Medulla oblongata (tissue), 1 donor: Measurements from ENCODE around the gene BCAS4.
"Not testable (repeated sequence)": the region's sequence is repeated elsewhere in the genome, so short reads cannot be mapped to it uniquely, and the experiment has no call there.

Source experiments
- DNase-seq: peaks from one replicate; pipeline ENCODE4 v3.0.0-alpha.2; 2015; ENCODE audit errors: extremely low spot score

Gene BCAS4

DNA sequence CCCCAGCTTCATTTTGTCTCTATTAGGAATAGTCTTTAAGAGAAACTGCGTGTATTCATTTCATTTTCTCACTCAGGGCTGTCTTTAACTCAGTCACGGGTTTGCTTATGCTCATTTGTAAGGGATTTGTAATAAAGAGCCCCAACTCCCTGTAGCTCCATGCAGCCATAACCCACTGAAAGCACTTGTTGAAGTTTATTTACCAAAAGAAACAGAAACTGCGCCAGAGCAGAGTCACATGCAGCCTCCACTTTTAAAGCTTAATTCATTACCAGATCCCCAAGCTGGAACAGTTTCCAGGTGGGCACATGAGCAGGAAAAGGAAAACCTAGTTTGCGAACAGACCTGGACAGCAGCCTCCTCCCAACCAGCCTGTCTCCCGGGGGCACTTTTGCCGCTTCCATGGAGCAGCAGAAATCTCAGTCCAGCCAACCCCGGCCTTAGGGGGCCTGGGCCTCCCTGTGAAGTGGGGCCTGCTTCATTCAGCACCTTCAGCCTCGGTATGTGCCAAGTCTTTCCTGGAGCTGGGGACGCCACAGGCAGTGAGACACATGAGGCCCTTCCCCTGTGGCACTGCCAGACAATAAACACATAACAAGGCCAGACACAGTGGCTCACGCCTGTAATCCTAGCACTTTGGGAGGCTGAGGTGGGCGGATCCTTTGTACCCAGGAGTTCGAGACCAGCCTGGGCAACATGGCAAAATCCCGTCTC is 4.5 kb downstream of the BCAS4 start:
- DNase-seq: no peak

GRCh38 chr20:50799890-50800550 is 5.2 kb downstream of the BCAS4 start:
- DNase-seq: no peak

GRCh38 chr20:50800986-50801746 is 6.3 kb downstream of the BCAS4 start:
- DNase-seq: not testable (repeated sequence)

DNA sequence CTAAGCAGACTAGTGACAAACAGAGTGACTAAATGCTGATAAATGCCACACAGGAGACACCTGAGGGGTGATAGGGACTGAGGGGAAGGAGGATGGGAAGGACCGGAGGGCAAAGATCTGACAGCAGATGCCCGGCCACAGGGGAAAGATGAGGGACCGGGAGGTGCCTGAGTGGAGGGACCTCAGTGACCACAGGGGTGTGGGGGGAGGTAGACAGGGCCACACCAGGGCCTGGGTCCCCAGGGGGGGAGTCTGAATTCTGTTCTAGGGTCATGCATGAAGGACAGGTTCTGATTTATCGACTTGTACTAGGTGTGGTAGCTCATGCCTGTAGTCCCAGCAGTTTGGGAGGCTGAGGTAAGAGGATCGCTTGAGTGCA is 6.9 kb downstream of the BCAS4 start:
- DNase-seq: no peak

DNA sequence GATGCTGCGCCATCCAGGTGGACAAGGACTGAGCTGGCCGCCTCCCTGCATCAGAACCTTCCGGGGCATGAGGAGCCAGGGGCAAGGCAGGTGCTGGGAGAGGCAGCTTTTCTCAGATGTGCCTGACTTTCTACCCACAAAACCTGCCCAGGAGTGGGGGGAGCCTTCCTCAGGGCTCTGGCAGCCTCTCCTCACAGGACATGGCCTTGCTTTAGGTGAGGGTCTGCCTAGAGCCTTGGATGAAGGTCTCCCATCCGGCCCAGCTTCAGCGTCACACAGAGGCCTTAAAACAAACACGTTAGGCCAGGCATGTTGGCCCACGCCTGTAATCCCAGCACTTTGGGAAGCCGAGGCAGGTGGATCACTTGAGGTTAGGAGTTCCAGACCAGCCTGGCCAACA is 7.4 kb downstream of the BCAS4 start:
- no peak for DNase-seq

GRCh38 chr20:50804437-50805348 is 9.8 kb downstream of the BCAS4 start:
- DNase-seq: no peak

DNA sequence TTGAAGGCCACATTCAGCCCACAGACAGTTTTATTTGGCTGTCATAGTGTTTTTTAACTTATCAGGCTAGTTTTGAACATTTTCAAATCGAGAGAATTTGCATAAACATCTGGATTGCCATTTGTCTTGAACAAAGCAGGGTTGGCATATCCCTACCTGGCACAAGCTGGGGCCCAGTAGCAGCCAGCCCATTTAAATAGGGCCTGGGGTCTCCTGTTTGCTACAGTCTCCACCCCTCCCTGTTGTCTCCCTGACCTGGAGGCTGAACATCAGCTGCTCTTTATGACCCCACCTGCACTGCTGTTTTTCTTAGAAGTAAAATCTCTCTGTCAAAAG is 10.5 kb downstream of the BCAS4 start:
- DNase-seq: no peak

- no peak for DNase-seq
These were observed 11.4 kb downstream of the BCAS4 start for GRCh38 chr20:50806126-50806768.

GRCh38 chr20:50810063-50810462 is 15.2 kb downstream of the BCAS4 start:
- no peak for DNase-seq

DNA sequence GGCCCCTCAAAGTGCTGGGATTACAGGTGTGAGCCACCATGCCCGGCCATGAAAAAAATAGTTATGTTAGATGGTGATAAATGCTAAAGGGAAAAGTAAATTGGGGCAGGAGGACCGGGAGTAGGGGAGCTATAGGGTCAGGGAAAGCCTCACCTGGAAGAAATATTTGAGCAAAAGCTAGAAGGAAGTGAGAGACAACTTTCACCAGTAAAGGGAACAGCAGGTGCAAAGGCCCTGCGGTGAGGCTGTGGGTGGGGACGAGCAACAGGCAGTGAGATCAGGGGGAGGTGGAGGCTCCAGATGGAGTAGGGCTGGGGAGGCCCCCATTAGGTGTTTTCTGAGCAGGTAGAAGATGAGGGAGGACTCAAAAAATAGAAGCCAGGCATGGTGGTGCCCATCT is 16.0 kb downstream of the BCAS4 start:
- DNase-seq: no peak

DNA sequence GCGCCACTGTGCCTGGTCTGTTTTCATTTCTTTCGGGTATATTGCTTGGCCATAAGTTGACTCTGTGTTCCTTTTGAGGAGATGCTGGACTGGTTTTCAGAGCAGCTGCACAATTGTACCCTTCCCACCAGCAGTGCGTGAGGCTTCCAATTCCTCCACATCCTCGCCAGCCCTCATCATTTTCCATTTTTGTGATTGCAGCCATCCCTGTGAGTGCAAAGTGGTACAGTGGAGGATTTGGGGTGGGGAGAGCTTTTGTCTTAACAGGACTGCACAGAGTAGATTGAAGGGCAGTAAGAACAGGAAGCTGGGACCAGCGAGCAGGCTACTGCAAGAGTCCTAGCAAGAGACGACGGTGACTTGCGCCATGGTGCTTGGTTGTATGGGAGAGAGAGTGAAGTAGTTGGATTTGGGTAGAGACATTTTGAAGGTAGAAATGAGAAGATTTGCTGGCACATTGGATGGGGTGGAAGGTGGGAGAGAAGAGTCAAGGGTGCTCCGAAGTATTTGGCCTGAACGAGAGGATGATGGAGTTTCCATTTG is 18.3 kb downstream of the BCAS4 start:
- no peak for DNase-seq

GRCh38 chr20:50813801-50814200 is 18.9 kb downstream of the BCAS4 start:
- no peak for DNase-seq

GRCh38 chr20:50814438-50815161 is 19.7 kb downstream of the BCAS4 start:
- no peak for DNase-seq

- no peak for DNase-seq
These were observed 20.5 kb downstream of the BCAS4 start for GRCh38 chr20:50815162-50815989.

DNA sequence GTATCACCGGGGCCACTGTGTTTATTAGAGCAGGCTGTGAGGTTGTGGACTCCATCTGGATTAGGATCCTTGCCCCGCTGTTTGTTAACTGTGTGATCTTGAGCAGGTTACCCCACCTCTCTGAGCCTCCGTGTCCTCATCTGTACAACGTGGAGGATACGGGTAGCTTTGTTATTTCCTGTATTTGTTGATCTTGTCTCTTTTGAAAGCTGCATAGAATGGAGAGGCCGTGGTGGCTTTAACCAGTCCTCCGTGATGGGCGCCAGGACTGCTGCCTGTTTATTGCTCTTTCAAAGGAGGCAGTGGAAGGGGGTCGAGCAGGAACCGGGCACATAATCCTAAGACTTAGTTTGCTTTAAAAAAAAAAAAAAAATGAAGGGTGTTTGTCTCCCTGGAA is 22.9 kb downstream of the BCAS4 start:
- no peak for DNase-seq

DNA sequence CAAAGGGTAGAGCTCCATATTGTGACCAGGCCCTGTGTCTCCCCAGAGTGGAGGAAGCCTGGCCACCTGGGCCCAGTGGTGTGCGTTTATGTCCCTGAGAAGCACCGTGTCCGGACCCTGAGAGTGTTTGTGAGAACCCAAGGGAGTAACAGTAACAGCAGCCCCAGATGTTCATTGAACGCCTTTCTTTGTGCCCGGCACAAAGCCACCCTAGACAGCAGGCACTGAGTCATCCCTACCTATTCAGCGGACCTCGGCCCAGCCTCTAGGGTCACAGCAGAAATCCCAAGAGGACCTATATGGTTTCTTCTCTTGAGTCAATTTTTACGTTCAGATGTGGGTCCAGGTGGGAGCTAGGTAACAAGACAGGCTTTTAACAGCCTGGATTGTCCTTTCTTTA is 24.5 kb downstream of the BCAS4 start:
- DNase-seq: no peak

DNA sequence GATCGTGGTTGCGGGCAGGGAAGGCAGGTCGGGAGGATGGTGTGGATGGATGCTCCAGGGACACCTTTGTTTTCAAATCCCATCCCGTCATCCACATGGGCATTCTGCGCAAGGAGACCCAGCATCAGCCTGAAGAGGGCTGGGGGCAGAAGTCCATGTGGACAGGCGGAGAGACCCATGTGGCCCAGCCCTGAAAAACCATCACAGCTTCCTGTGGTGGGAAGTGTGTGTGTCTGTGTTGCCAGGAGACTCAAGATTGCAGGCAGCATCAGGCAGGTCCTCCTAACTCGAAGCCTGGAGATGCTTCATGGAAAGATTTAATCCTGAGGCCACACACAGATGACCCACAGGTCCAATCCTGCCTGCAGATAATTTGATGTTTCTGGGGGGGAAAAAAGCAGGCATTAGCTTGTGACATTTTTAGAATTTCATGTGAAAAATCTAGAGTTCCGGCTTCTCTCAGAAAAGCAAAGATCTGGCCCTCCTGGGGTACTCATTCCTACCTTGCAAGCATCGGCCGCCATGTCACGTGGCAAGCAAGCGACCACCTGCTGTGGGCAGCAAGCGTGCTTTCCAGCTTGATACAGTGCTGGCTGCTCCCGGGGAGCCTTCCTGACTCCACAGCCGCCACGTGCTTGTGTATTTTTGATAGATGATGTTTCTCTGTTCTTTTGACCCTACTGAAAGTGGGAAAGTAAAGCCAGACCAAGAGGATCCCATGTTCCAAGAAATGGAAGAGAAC is 25.8 kb downstream of the BCAS4 start:
- DNase-seq: no peak

- no peak for DNase-seq
These were observed 26.5 kb downstream of the BCAS4 start for GRCh38 chr20:50821257-50821921.
